Cardiac muscle cell (in vitro differentiated cells and primary cell): ENCODE results near the gene CCL20. TPM values are rescaled to one million over a fixed set of nuclear protein-coding genes. Genes with fewer than 3 reads are reported as not detected.

Source experiments
- DNase-seq, 2 donors: peaks; one replicate each; pipeline versions ENCODE4 v3.0.0 to v3.0.0-alpha.2; 2010 to 2017; ENCODE audit warnings: low read depth in 1 of 2, low spot score in 1 of 2
- H3K27ac ChIP-seq: fragments of 200-600 bp; sonication (generic); 2 replicates; pipeline ENCODE4 v1.5.1; 2016
- H3K27me3 ChIP-seq: fragments of 200-600 bp; sonication (generic); 2 replicates; pipeline ENCODE4 v1.6.0; 2016; ENCODE audit warnings: control low read depth
- H3K36me3 ChIP-seq: fragments of 200-600 bp; sonication (generic); 2 replicates; pipeline ENCODE4 v1.5.1; 2016; ENCODE audit warnings: control low read depth
- H3K4me1 ChIP-seq: fragments of 200-600 bp; sonication (generic); 2 replicates; pipeline ENCODE4 v1.8.1; 2017; ENCODE audit warnings: low read depth, mild to moderate bottlenecking, mixed run types
- H3K4me3 ChIP-seq: fragments of 200-600 bp; sonication (generic); 2 replicates; pipeline ENCODE4 v1.5.1; 2016; ENCODE audit warnings: mild to moderate bottlenecking
- H3K9me3 ChIP-seq: fragments of 200-600 bp; sonication (generic); 2 replicates; pipeline ENCODE4 v1.5.1; 2017; ENCODE audit warnings: low read depth, mild to moderate bottlenecking, control low read depth
- CTCF ChIP-seq: IDR thresholded peaks from 2 replicates; pipeline ENCODE4 v1.5.1; 2012; ENCODE audit warnings: low read depth, mild to moderate bottlenecking, low read length
- polyA plus RNA-seq: library from polyadenylated mRNA; unstranded; fragments of >200 nt; fragmentation: Nextera tagmentation; extraction: Ambion mirVana; gene quantifications from 2 replicates; pipeline ENCODE4 v1.2.1, GENCODE V29; 2016
- total RNA-seq: library from RNA; depleted of rRNA; stranded (reverse); fragments of >200 nt; gene quantifications from 2 replicates; pipeline ENCODE4 v1.2.3, GENCODE V29; 2016

CCL20 gene
- total and polyA plus RNA-seq, 2 experiments from 2014 or later: 0.21 TPM; not detected in 1

- Histone ChIP-seq H3K36me3 (no peaks in the 10 kb centered on the region), H3K4me1 (no peaks in the 10 kb centered on the region), H3K4me3 (no peak overlapping the region), H3K27ac (no peak overlapping the region), H3K9me3 (no peaks in the 10 kb centered on the region), H3K27me3 (no peaks in the 10 kb centered on the region)
- DNase-seq: no peak
- no peak for TF ChIP-seq CTCF
Measured at GRCh38 chr2:227817336-227817735, 3.7 kb downstream of the CCL20 start.

GRCh38 chr2:227817850-227818674 lies 4.4 kb downstream of the CCL20 start:
- Histone ChIP-seq H3K4me1 (no peaks in the 10 kb centered on the region), H3K9me3 (no peaks in the 10 kb centered on the region), H3K4me3 (no peak overlapping the region), H3K27me3 (no peaks in the 10 kb centered on the region), H3K27ac (no peak overlapping the region), H3K36me3 (no peaks in the 10 kb centered on the region)
- DNase-seq: peak; percentile 25 to 100
- no peak for TF ChIP-seq CTCF

- H3K4me3 ChIP-seq: no peak overlapping the region
- H3K4me1 ChIP-seq: no peaks in the 10 kb centered on the region
- no peaks in the 10 kb centered on the region for H3K27me3 ChIP-seq
- H3K36me3 ChIP-seq: no peaks in the 10 kb centered on the region
- no peak for TF ChIP-seq CTCF
- H3K9me3 ChIP-seq: no peaks in the 10 kb centered on the region
- peak; percentile 1 to 99 for DNase-seq
- H3K27ac ChIP-seq: no peak overlapping the region
Measured at GRCh38 chr2:227818675-227819397, 5.2 kb downstream of the CCL20 start.

GRCh38 chr2:227819398-227819697 lies 5.7 kb downstream of the CCL20 start:
- no peak overlapping the region for H3K4me3 ChIP-seq
- no peak for DNase-seq
- H3K27me3 ChIP-seq: no peaks in the 10 kb centered on the region
- no peak for TF ChIP-seq CTCF
- no peaks in the 10 kb centered on the region for H3K9me3 ChIP-seq
- no peaks in the 10 kb centered on the region for H3K4me1 ChIP-seq
- no peaks in the 10 kb centered on the region for H3K36me3 ChIP-seq
- H3K27ac ChIP-seq: no peak overlapping the region

- Histone ChIP-seq H3K4me1 (no peaks in the 10 kb centered on the region), H3K27me3 (no peaks in the 10 kb centered on the region), H3K9me3 (no peaks in the 10 kb centered on the region), H3K36me3 (no peaks in the 10 kb centered on the region), H3K27ac (no peak overlapping the region), H3K4me3 (no peak overlapping the region)
- TF ChIP-seq CTCF: no peak
- DNase-seq: no peak
Measured at GRCh38 chr2:227821043-227821942, 7.7 kb downstream of the CCL20 start.
